ENCODE data around the gene RNF208. TPM values are rescaled to one million over a fixed set of nuclear protein-coding genes. Genes with fewer than 3 reads are reported as not detected.
A peak's percentile ranks its signal among the peaks of the same experiment; 100 is the strongest.

RNF208 gene
- total and polyA plus RNA-seq, 4 donors: 0.28 to 7.1 (median 2.6) TPM

GRCh38 chr9:137265496-137266161, 43.6 kb upstream of the RNF208 start:
- Histone ChIP-seq H3K27ac (ENCODE audit: low read depth in 1 of 2, low read length in 2 of 2) (no peak overlapping the region), H3K27me3 (ENCODE audit: control insufficient read depth in 4 of 4, insufficient read depth in 4 of 4, low read length in 3 of 4) (no peaks in the 10 kb centered on the region), H3K9me3 (ENCODE audit: control insufficient read depth in 4 of 4, low read length in 3 of 4) (no peaks in the 10 kb centered on the region), H3K9ac (ENCODE audit: low read depth in 1 of 2, low read length in 2 of 2) (no peak overlapping the region), H3K4me3 (ENCODE audit: low read depth in 1 of 3, low read length in 3 of 3) (no peak overlapping the region), H3K36me3 (ENCODE audit: control insufficient read depth in 4 of 4, insufficient read depth in 3 of 4, low read depth in 1 of 4, low read length in 3 of 4) (peaks cover 5 to 13% (median 9%) of the 10 kb centered on the region in 4 donors), H3K4me1 (ENCODE audit: control insufficient read depth in 4 of 4, insufficient read depth in 4 of 4, low read length in 3 of 4) (peaks cover 11 to 33% (median 23%) of the 10 kb centered on the region in 4 donors)
- DNase-seq (ENCODE audit: low spot score): peak; percentile 13
- TF ChIP-seq SP1 (IDR thresholded peaks at IDR 0.05): no peak
- TF ChIP-seq GABPA (IDR thresholded peaks at IDR 0.05 in 1 of 2, conservative IDR thresholded peaks at IDR 0.05 in 1 of 2): no peak
- no peak for TF ChIP-seq TAF1 (conservative IDR thresholded peaks at IDR 0.05)
- no peak for TF ChIP-seq REST (IDR thresholded peaks at IDR 0.05)
- TF ChIP-seq CTCF (IDR thresholded peaks at IDR 0.05; ENCODE audit: low read depth, low read length, missing input control): no peak
- TF ChIP-seq FOXA2 (IDR thresholded peaks at IDR 0.05): no peak
- TF ChIP-seq HNF4G (IDR thresholded peaks at IDR 0.05): no peak
- TF ChIP-seq NR2F2 (IDR thresholded peaks at IDR 0.05): no peak
- TF ChIP-seq RAD21 (IDR thresholded peaks at IDR 0.05): no peak
- no peak for TF ChIP-seq HNF4A (conservative IDR thresholded peaks at IDR 0.05)
- 95% methylated on average over 29 of the region's 29 CpGs for WGBS

GRCh38 chr9:137264067-137264466, 42.0 kb upstream of the RNF208 start:
- no peaks in the 10 kb centered on the region for H3K9me3 ChIP-seq (ENCODE audit: control insufficient read depth in 4 of 4, low read length in 3 of 4)
- H3K4me3 ChIP-seq (ENCODE audit: low read depth in 1 of 3, low read length in 3 of 3): no peak overlapping the region
- no peak for DNase-seq (ENCODE audit: low spot score)
- peaks cover 5 to 25% (median 16%) of the 10 kb centered on the region in 4 donors for H3K4me1 ChIP-seq (ENCODE audit: control insufficient read depth in 4 of 4, insufficient read depth in 4 of 4, low read length in 3 of 4)
- H3K27me3 ChIP-seq (ENCODE audit: control insufficient read depth in 4 of 4, insufficient read depth in 4 of 4, low read length in 3 of 4): no peaks in the 10 kb centered on the region
- H3K27ac ChIP-seq (ENCODE audit: low read depth in 1 of 2, low read length in 2 of 2): no peak overlapping the region
- H3K36me3 ChIP-seq (ENCODE audit: control insufficient read depth in 4 of 4, insufficient read depth in 3 of 4, low read depth in 1 of 4, low read length in 3 of 4): peaks cover 5 to 13% (median 11%) of the 10 kb centered on the region in 4 donors
- no peak overlapping the region for H3K9ac ChIP-seq (ENCODE audit: low read depth in 1 of 2, low read length in 2 of 2)
- 96% methylated on average over 22 of the region's 22 CpGs for WGBS
- TF ChIP-seq NR2F2 (IDR thresholded peaks at IDR 0.05): no peak
- no peak for TF ChIP-seq GABPA (IDR thresholded peaks at IDR 0.05 in 1 of 2, conservative IDR thresholded peaks at IDR 0.05 in 1 of 2)
- TF ChIP-seq RAD21 (IDR thresholded peaks at IDR 0.05): no peak
- TF ChIP-seq SP1 (IDR thresholded peaks at IDR 0.05): no peak
- no peak for TF ChIP-seq YY1 (IDR thresholded peaks at IDR 0.05)
- TF ChIP-seq FOXA1 (IDR thresholded peaks at IDR 0.05): no peak
- TF ChIP-seq EGR1 (IDR thresholded peaks at IDR 0.05; ENCODE audit: low read depth in 2 of 2): no peak
- no peak for TF ChIP-seq ATF3 (IDR thresholded peaks at IDR 0.05)
- TF ChIP-seq ZBTB33 (IDR thresholded peaks at IDR 0.05): no peak
- no peak for TF ChIP-seq CTCF (IDR thresholded peaks at IDR 0.05; ENCODE audit: low read depth, low read length, missing input control)
- TF ChIP-seq HNF4G (IDR thresholded peaks at IDR 0.05): no peak
- no peak for TF ChIP-seq RXRA (IDR thresholded peaks at IDR 0.05)
- TF ChIP-seq TAF1 (conservative IDR thresholded peaks at IDR 0.05): no peak
- TF ChIP-seq JUND (IDR thresholded peaks at IDR 0.05): no peak
- TF ChIP-seq FOXA2 (IDR thresholded peaks at IDR 0.05): no peak
- no peak for TF ChIP-seq HNF4A (conservative IDR thresholded peaks at IDR 0.05)
- TF ChIP-seq MAX (IDR thresholded peaks at IDR 0.05): no peak
